ENCODE results near the gene SLC22A5.

DNA sequence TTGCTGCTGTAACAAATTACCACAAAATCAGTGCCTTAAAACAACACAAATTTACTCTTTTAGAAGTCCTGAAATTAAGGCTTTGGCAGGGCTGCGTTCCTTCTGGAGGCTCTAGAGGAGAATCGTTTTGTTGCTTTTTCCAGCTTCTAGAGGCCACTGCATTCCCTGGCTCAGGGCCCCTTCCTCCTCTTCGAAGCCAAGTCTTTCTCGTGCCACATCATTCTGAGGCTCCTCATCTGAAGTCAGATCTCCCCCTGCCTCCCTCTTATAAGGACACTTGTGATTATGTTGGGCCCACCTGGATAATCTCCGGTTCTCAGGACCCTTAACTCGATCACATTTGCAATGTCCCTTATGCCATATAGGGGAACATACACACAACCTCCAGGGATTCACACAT, 48.0 kb downstream of the SLC22A5 start:
- TF ChIP-seq CTCF (IDR thresholded peaks at IDR 0.05) = no peak
- no peak for TF ChIP-seq EP300 (IDR thresholded peaks at IDR 0.05)
- TF ChIP-seq POLR2A (IDR thresholded peaks at IDR 0.05) = no peak
- no peak for TF ChIP-seq POLR2AphosphoS5 (IDR thresholded peaks at IDR 0.05)
